ENCODE data around the gene WFDC8. TPM values are rescaled to one million over a fixed set of nuclear protein-coding genes. Genes with fewer than 3 reads are reported as not detected.

WFDC8 gene
- polyA plus RNA-seq, 1 of the 3 experiments (the other 2 are of a cell fraction): not detected

- Histone ChIP-seq H3F3A (replicated peaks; ENCODE audit: insufficient read depth) (no peaks in the 10 kb centered on the region), H3K27ac (ENCODE audit: low read depth in 2 of 2, low read length in 1 of 2) (no peak overlapping the region), H3K36me3 (replicated peaks in 1 of 2; ENCODE audit: control insufficient read depth in 1 of 2, insufficient read depth in 2 of 2, low read length in 1 of 2) (no peaks in the 10 kb centered on the region), H3K9ac (no peak overlapping the region), H2AFZ (ENCODE audit: low read depth) (no peak overlapping the region), H3K4me1 (ENCODE audit: control insufficient read depth in 1 of 2, insufficient read depth in 2 of 2, low read depth in 1 of 2, low read length in 1 of 2) (no peaks in the 10 kb centered on the region; a peak in 1 of 4 replicates), H4K20me1 (ENCODE audit: insufficient read depth) (no peaks in the 10 kb centered on the region), H3K9me2 (no peaks in the 10 kb centered on the region), H3K4me3 (ENCODE audit: low read depth in 2 of 2, low read length in 1 of 2) (no peak overlapping the region), H3K4me2 (no peak overlapping the region), H3K27me3 (ENCODE audit: insufficient read depth) (no peaks in the 10 kb centered on the region), H3K9me3 (no peaks in the 10 kb centered on the region), H3K79me2 (ENCODE audit: insufficient read depth) (no peaks in the 10 kb centered on the region)
- ChIA-PET POLR2A (no interaction called here), CTCF (interaction anchor here (0.7 to 4.2 kb wide), 2 partner anchors 144 to 145 kb away, joined by 3 to 21 read pairs; no protein-coding TSS in a partner anchor)
- TF ChIP-seq TEAD4 (IDR thresholded peaks at IDR 0.05; ENCODE audit: borderline replicate concordance, insufficient read depth): no peak
- no peak for TF ChIP-seq JUND (IDR thresholded peaks at IDR 0.05)
- TF ChIP-seq ZBTB33 (IDR thresholded peaks at IDR 0.05; ENCODE audit: borderline replicate concordance, low read depth): no peak
- no peak for TF ChIP-seq FOXM1 (IDR thresholded peaks at IDR 0.05; ENCODE audit: low read depth)
- no peak for TF ChIP-seq MEF2A (IDR thresholded peaks at IDR 0.05; ENCODE audit: borderline replicate concordance, low read depth)
- no peak for TF ChIP-seq RCOR1 (IDR thresholded peaks at IDR 0.05; ENCODE audit: low read length)
- TF ChIP-seq RFX5 (IDR thresholded peaks at IDR 0.05; ENCODE audit: low read length): no peak
- TF ChIP-seq YY1 (IDR thresholded peaks at IDR 0.05; ENCODE audit: low read depth): no peak
- no peak for TF ChIP-seq NFIC (IDR thresholded peaks at IDR 0.05; ENCODE audit: borderline replicate concordance)
- WGBS (ENCODE audit: low lambda C conversion rate): 3% methylated on average over 2 of the region's 2 CpGs
- DNase-seq: no peak
Observed at GRCh38 chr20:45626540-45626939, 47.5 kb upstream of the WFDC8 start.

- no peaks in the 10 kb centered on the region for H3K9me2 ChIP-seq
- DNase-seq: no peak
- H2AFZ ChIP-seq (ENCODE audit: low read depth): no peak overlapping the region
- ChIA-PET POLR2A (no interaction called here), CTCF (no interaction called here)
- 0% methylated on average over 2 of the region's 2 CpGs for WGBS (ENCODE audit: low lambda C conversion rate)
- TF ChIP-seq ZBTB33 (IDR thresholded peaks at IDR 0.05; ENCODE audit: borderline replicate concordance, low read depth) (no peak), RXRA (IDR thresholded peaks at IDR 0.05; ENCODE audit: borderline replicate concordance, low read depth) (no peak), GATA2 (CRISPR knock-in tag; IDR thresholded peaks at IDR 0.05) (no peak)
- TF ChIP-seq, protein P1, sequence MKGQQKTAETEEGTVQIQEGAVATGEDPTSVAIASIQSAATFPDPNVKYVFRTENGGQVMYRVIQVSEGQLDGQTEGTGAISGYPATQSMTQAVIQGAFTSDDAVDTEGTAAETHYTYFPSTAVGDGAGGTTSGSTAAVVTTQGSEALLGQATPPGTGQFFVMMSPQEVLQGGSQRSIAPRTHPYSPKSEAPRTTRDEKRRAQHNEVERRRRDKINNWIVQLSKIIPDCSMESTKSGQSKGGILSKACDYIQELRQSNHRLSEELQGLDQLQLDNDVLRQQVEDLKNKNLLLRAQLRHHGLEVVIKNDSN (IDR thresholded peaks at IDR 0.05; ENCODE audit: borderline replicate concordance, low read depth): no peak
- H3K27me3 ChIP-seq (ENCODE audit: insufficient read depth): peaks cover 6% of the 10 kb centered on the region; the same call in 1 of the 2 replicates
- H4K20me1 ChIP-seq (ENCODE audit: insufficient read depth): no peaks in the 10 kb centered on the region
- H3K9me3 ChIP-seq: no peaks in the 10 kb centered on the region
- no peak overlapping the region for H3K9ac ChIP-seq
- no peaks in the 10 kb centered on the region for H3K4me1 ChIP-seq (ENCODE audit: control insufficient read depth in 1 of 2, insufficient read depth in 2 of 2, low read depth in 1 of 2, low read length in 1 of 2)
- H3F3A ChIP-seq (replicated peaks; ENCODE audit: insufficient read depth): no peaks in the 10 kb centered on the region
- H3K27ac ChIP-seq (ENCODE audit: low read depth in 2 of 2, low read length in 1 of 2): no peak overlapping the region
- H3K4me2 ChIP-seq: no peak overlapping the region
- no peak overlapping the region for H3K4me3 ChIP-seq (ENCODE audit: low read depth in 2 of 2, low read length in 1 of 2)
- H3K36me3 ChIP-seq (replicated peaks in 1 of 2; ENCODE audit: control insufficient read depth in 1 of 2, insufficient read depth in 2 of 2, low read length in 1 of 2): no peaks in the 10 kb centered on the region
- no peaks in the 10 kb centered on the region for H3K79me2 ChIP-seq (ENCODE audit: insufficient read depth)
Observed at GRCh38 chr20:45621593-45621992, 42.5 kb upstream of the WFDC8 start.

All from SK-N-SH (cell line).